ENCODE measurements around the gene SLC49A4. TPM values are rescaled to one million over a fixed set of nuclear protein-coding genes. Genes with fewer than 3 reads are reported as not detected.

Gene SLC49A4
- total and polyA plus RNA-seq, 2 of the 13 experiments (the other 11 are each of a cell fraction or from before 2014, with no cell fraction given), result 6.5 to 16.3 TPM

GRCh38 chr3:122748347-122748746 is 46.5 kb upstream of the SLC49A4 start (continued):
- no peak for TF ChIP-seq KAT2B (IDR thresholded peaks at IDR 0.05; ENCODE audit: borderline replicate concordance, low read depth, low read length)

GRCh38 chr3:122754929-122755328 is 39.9 kb upstream of the SLC49A4 start:
- H3K9ac ChIP-seq (ENCODE audit: insufficient read depth, low read depth, low read length), result no peak overlapping the region
- H3K4me3 ChIP-seq (replicated peaks in 1 of 3; ENCODE audit: insufficient read depth in 1 of 3, low read depth in 2 of 3, low read length in 3 of 3), result no peak overlapping the region
- CTCF ChIA-PET (ENCODE audit: low intra/inter-chr PET ratio, low total read pairs), result interaction anchor here (1.5 kb wide), 1 partner anchor 272 kb away, joined by 4 read pairs; the partner anchor contains the start of gene SEMA5B
- DNase-seq (ENCODE audit: low spot score) (peak; percentile 51), FAIRE-seq (peak; percentile 92), ATAC-seq (peak; percentile 96)
- in situ Hi-C loops (cut with HindIII; ENCODE audit: extremely low pct_ligation_motif_present, low pct_unique_long_range_greater_than_20kb) (loop anchor here (25.0 kb wide), 1 partner anchor 282 kb away; the partner anchor contains the start of gene SEMA5B), intact Hi-C loops (cut with micrococcal nuclease; ENCODE audit: unreplicated experiment) (loop anchor here (1.0 to 10.0 kb wide), 4 partner anchors 40 to 272 kb away; partner anchors contain the start of genes SEMA5B and SLC49A4)
- H3K27me3 ChIP-seq (ENCODE audit: control insufficient read depth in 1 of 2, insufficient read depth in 2 of 2, low read length in 2 of 2), result no peaks in the 10 kb centered on the region
- H3K4me2 ChIP-seq (ENCODE audit: low read depth, low read length), result no peak overlapping the region
- WGBS (ENCODE audit: low lambda C conversion rate), result 82% methylated on average over 5 of the region's 5 CpGs
- no peak overlapping the region for H2AFZ ChIP-seq (ENCODE audit: low read length)
- H3K27ac ChIP-seq (ENCODE audit: extremely low read length, insufficient read depth, low read length), result no peak overlapping the region
- POLR2A ChIA-PET, result interaction anchor here (1.1 kb wide), 1 partner anchor 447 kb away, joined by 5 read pairs; the partner anchor contains the start of gene SEC22A
- H3K36me3 ChIP-seq (replicated peaks in 1 of 2; ENCODE audit: control insufficient read depth in 1 of 2, insufficient read depth in 2 of 2, low read length in 2 of 2), result 0 out of 5 replicates have a peak, but pooled peaks cover 0 to 5% of the 10 kb centered on the region in 2 experiments
- no peaks in the 10 kb centered on the region for H3K4me1 ChIP-seq (ENCODE audit: insufficient read depth, low read length)
- no peaks in the 10 kb centered on the region for H3K9me3 ChIP-seq (ENCODE audit: low read length)
- H3K79me2 ChIP-seq (ENCODE audit: insufficient read depth, low read length), result no peaks in the 10 kb centered on the region
- no TSS peak for BruUV-seq (replicated peaks)
- no peaks in the 10 kb centered on the region for H4K20me1 ChIP-seq (ENCODE audit: insufficient read depth, low read length)
- TF ChIP-seq CEBPZ (IDR thresholded peaks at IDR 0.05; ENCODE audit: low read length) (no peak), ZNF143 (CRISPR knock-in tag; IDR thresholded peaks at IDR 0.05) (no peak), MAFG (CRISPR knock-in tag; IDR thresholded peaks at IDR 0.05) (no peak), RAD21 (CRISPR knock-in tag; IDR thresholded peaks at IDR 0.05) (peak; percentile 69), CBX1 (IDR thresholded peaks at IDR 0.05; ENCODE audit: low read depth) (no peak), MTERF4 (CRISPR knock-in tag; IDR thresholded peaks at IDR 0.05) (no peak), TBL1XR1 (IDR thresholded peaks at IDR 0.05; ENCODE audit: borderline replicate concordance, low read length, partially characterized antibody) (no peak), CSRNP1 (CRISPR knock-in tag; IDR thresholded peaks at IDR 0.05) (no peak), CENPBD1 (CRISPR knock-in tag; IDR thresholded peaks at IDR 0.05; ENCODE audit: borderline replicate concordance, low read depth) (no peak), HBP1 (CRISPR knock-in tag; IDR thresholded peaks at IDR 0.05; ENCODE audit: low read depth) (0 out of 2 replicates have a peak, but pooled peaks have one; percentile 47), ISX (CRISPR knock-in tag; conservative IDR thresholded peaks at IDR 0.05) (no peak), ZNF354B (CRISPR knock-in tag; IDR thresholded peaks at IDR 0.05) (no peak), ELF3 (CRISPR knock-in tag; IDR thresholded peaks at IDR 0.05) (peak; percentile 49; the same call in 1 of the 2 replicates), SMC3 (IDR thresholded peaks at IDR 0.05; ENCODE audit: low read length) (peak; percentile 73), HDAC1 (CRISPR knock-in tag; IDR thresholded peaks at IDR 0.05) (no peak)

Data from HepG2 (cell line).